HepG2 (cell line): Measurements from ENCODE around the gene CEP57L1. TPM values are rescaled to one million over a fixed set of nuclear protein-coding genes. Genes with fewer than 3 reads are reported as not detected.

Source experiments
- GABPA ChIP-seq, 2 experiments: IDR thresholded peaks; 2 replicates each; pipeline ENCODE4 v1.6.1; 2011 to 2016; ENCODE audit warnings: low read depth in 2 of 2, low read length in 1 of 2, missing biosample characterization in 1 of 2, missing genetic modification characterization in 1 of 2
- GPN1 ChIP-seq: sonication (generic); formaldehyde crosslinking; IDR thresholded peaks from 2 replicates; pipeline ENCODE4 v1.5.1; 2020; ENCODE audit warnings: missing genetic modification reagents, borderline replicate concordance
- KLF12 ChIP-seq: sonication (generic); formaldehyde crosslinking; IDR thresholded peaks from 2 replicates; pipeline ENCODE4 v1.4.0; 2020; ENCODE audit warnings: missing genetic modification reagents, borderline replicate concordance
- MAF1 ChIP-seq: sonication (generic); formaldehyde crosslinking; IDR thresholded peaks from 2 replicates; pipeline ENCODE4 v1.5.0; 2020; ENCODE audit warnings: missing genetic modification reagents, borderline replicate concordance
- NONO ChIP-seq, 2 experiments: fragments of 450-650 bp in 1 of 2; sonication (generic) in 1 of 2; formaldehyde crosslinking in 1 of 2; IDR thresholded peaks in 1 of 2; conservative IDR thresholded peaks in 1 of 2; 2 replicates each; pipeline versions ENCODE4 v1.6.1 to v1.8.0; 2017 to 2022; ENCODE audit warnings: mild to moderate bottlenecking in 1 of 2, missing genetic modification reagents in 1 of 2, moderate library complexity in 1 of 2
- SNRNP70 ChIP-seq: fragments of 200-400 bp; formaldehyde crosslinking; IDR thresholded peaks from 2 replicates; pipeline ENCODE4 v1.6.1; 2017; ENCODE audit warnings: mild to moderate bottlenecking, low read depth, low read length, moderate library complexity
- ZNF30 ChIP-seq: sonication (generic); formaldehyde crosslinking; IDR thresholded peaks from 2 replicates; pipeline ENCODE4 v1.5.0; 2020; ENCODE audit warnings: mild to moderate bottlenecking, missing genetic modification reagents
- ZNF451 ChIP-seq: sonication (generic); formaldehyde crosslinking; IDR thresholded peaks from 2 replicates; pipeline ENCODE4 v1.5.0; 2020; ENCODE audit warnings: mild to moderate bottlenecking, missing genetic modification reagents
- ZNF788 ChIP-seq: sonication (generic); formaldehyde crosslinking; IDR thresholded peaks from 2 replicates; pipeline ENCODE4 v1.5.0; 2020; ENCODE audit warnings: mild to moderate bottlenecking, missing genetic modification reagents, borderline replicate concordance
- polyA plus RNA-seq, 8 experiments: library from polyadenylated mRNA; depleted of rRNA in 3 of 8; stranded (reverse) in 7 of 8; unstranded in 1 of 8; fragments of >200 nt; fragmentation: Illumina TruSeq in 4 of 8; extraction: Trizol in 4 of 8; gene quantifications; 2 replicates each; pipeline versions ENCODE4 v1.2.1 to v1.2.3, GENCODE V29; 2011 to 2016; ENCODE audit warnings: low read depth in 4 of 8, missing spikeins in 1 of 8, mixed read lengths in 1 of 8; ENCODE audit not compliant: insufficient read depth in 1 of 8
- total RNA-seq, 5 experiments: library from RNA; depleted of rRNA; stranded (reverse); fragments of >200 nt; fragmentation: Illumina TruSeq; extraction: Trizol; gene quantifications; 2 replicates each; pipeline ENCODE4 v1.2.3, GENCODE V29; 2016; ENCODE audit warnings: low read depth in 1 of 5
- TF ChIP-seq, protein P1 (sequence below): sonication (generic); formaldehyde crosslinking; IDR thresholded peaks from 2 replicates; pipeline ENCODE4 v1.8.0; 2022; ENCODE audit warnings: low read depth, missing genetic modification reagents
- TF ChIP-seq, protein P2 (sequence below): sonication (generic); formaldehyde crosslinking; IDR thresholded peaks from 2 replicates; pipeline ENCODE4 v1.4.0; 2020; ENCODE audit warnings: missing genetic modification reagents
- TF ChIP-seq, protein P3 (sequence below): sonication (generic); formaldehyde crosslinking; IDR thresholded peaks from 2 replicates; pipeline ENCODE4 v1.5.1; 2020; ENCODE audit warnings: mild to moderate bottlenecking, moderate library complexity, missing genetic modification reagents
- TF ChIP-seq, protein P4 (sequence below): sonication (generic); formaldehyde crosslinking; IDR thresholded peaks from 2 replicates; pipeline ENCODE4 v1.8.0; 2022; ENCODE audit warnings: mild to moderate bottlenecking, missing genetic modification reagents; ENCODE audit not compliant: insufficient replicate concordance
- TF ChIP-seq, protein P5 (sequence below): sonication (generic); formaldehyde crosslinking; conservative IDR thresholded peaks from 2 replicates; pipeline ENCODE4 v1.8.0; 2022; ENCODE audit warnings: mild to moderate bottlenecking, moderate library complexity, missing genetic modification reagents

Gene CEP57L1
- total and polyA plus RNA-seq, 2 of the 13 experiments (the other 11 are each of a cell fraction or from before 2014, with no cell fraction given) = 7.7 to 15.5 TPM

DNA sequence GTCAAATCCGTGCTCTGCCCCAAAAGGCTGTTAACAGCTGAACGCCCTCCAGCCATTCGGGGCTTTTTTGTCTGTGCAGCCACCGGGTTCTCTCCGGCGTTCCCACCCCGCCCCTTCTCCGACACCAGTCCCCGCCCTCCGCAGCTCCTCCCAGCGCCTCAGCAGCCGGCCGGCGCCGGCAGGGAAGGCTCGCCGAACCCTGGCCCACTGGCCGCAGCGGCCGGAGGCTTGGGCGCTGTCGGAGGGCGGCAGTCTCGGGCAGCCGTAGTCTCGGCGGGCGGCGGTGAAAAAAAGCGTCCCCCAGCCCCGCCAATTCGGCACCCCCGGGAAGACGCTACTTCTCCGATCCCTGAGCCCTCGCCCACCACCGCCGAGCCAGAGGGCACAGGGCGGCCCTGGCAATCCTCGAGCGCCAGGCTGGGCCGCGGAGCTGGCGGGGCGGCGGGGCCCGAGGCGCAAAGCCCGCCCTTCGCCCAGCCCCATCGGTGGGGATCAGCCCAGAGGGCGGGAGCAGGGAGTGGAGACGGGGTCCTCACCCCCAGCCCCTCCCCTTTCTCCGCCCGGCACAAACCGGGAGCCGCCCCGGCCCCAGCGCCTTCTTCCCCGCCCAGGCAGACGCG is 781 bp upstream of the CEP57L1 start, which contains the start of gene SESN1 (continued):
- TF ChIP-seq, protein P1, sequence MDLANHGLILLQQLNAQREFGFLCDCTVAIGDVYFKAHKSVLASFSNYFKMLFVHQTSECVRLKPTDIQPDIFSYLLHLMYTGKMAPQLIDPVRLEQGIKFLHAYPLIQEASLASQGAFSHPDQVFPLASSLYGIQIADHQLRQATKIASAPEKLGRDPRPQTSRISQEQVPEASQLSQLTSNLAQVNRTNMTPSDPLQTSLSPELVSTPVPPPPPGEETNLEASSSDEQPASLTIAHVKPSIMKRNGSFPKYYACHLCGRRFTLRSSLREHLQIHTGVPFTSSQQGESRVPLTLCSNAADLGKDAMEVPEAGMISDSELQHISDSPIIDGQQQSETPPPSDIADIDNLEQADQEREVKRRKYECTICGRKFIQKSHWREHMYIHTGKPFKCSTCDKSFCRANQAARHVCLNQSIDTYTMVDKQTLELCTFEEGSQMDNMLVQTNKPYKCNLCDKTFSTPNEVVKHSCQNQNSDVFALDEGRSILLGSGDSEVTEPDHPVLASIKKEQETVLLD (CRISPR knock-in tag) = 0 out of 2 replicates have a peak, but pooled peaks have one; percentile 32
- TF ChIP-seq ZNF451 (0 out of 2 replicates have a peak, but pooled peaks have one; percentile 28), SNRNP70 (no peak), MAF1 (CRISPR knock-in tag) (peak; percentile 72; the same call in 1 of the 2 replicates), GPN1 (CRISPR knock-in tag) (no peak), ZNF30 (CRISPR knock-in tag) (no peak), GABPA (IDR thresholded peaks at IDR 0.05; ENCODE audit: low read depth, low read length) (no peak), GABPA (CRISPR knock-in tag; IDR thresholded peaks at IDR 0.05; ENCODE audit: low read depth) (no peak), ZNF788 (CRISPR knock-in tag) (peak; percentile 82; the same call in 1 of the 2 replicates), NONO (IDR thresholded peaks at IDR 0.05) (no peak), NONO (CRISPR knock-in tag; conservative IDR thresholded peaks at IDR 0.05) (peak; percentile 75), KLF12 (CRISPR knock-in tag) (peak; percentile 46; the same call in 1 of the 2 replicates)
- TF ChIP-seq, protein P2, sequence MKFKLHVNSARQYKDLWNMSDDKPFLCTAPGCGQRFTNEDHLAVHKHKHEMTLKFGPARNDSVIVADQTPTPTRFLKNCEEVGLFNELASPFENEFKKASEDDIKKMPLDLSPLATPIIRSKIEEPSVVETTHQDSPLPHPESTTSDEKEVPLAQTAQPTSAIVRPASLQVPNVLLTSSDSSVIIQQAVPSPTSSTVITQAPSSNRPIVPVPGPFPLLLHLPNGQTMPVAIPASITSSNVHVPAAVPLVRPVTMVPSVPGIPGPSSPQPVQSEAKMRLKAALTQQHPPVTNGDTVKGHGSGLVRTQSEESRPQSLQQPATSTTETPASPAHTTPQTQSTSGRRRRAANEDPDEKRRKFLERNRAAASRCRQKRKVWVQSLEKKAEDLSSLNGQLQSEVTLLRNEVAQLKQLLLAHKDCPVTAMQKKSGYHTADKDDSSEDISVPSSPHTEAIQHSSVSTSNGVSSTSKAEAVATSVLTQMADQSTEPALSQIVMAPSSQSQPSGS (CRISPR knock-in tag) = 0 out of 2 replicates have a peak, but pooled peaks have one; percentile 37
- TF ChIP-seq, protein P3, sequence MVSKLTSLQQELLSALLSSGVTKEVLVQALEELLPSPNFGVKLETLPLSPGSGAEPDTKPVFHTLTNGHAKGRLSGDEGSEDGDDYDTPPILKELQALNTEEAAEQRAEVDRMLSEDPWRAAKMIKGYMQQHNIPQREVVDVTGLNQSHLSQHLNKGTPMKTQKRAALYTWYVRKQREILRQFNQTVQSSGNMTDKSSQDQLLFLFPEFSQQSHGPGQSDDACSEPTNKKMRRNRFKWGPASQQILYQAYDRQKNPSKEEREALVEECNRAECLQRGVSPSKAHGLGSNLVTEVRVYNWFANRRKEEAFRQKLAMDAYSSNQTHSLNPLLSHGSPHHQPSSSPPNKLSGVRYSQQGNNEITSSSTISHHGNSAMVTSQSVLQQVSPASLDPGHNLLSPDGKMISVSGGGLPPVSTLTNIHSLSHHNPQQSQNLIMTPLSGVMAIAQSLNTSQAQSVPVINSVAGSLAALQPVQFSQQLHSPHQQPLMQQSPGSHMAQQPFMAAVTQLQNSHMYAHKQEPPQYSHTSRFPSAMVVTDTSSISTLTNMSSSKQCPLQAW (CRISPR knock-in tag) = 0 out of 2 replicates have a peak, but pooled peaks have one; percentile 62
- TF ChIP-seq, protein P4, sequence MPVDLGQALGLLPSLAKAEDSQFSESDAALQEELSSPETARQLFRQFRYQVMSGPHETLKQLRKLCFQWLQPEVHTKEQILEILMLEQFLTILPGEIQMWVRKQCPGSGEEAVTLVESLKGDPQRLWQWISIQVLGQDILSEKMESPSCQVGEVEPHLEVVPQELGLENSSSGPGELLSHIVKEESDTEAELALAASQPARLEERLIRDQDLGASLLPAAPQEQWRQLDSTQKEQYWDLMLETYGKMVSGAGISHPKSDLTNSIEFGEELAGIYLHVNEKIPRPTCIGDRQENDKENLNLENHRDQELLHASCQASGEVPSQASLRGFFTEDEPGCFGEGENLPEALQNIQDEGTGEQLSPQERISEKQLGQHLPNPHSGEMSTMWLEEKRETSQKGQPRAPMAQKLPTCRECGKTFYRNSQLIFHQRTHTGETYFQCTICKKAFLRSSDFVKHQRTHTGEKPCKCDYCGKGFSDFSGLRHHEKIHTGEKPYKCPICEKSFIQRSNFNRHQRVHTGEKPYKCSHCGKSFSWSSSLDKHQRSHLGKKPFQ = peak; percentile 92
- TF ChIP-seq, protein P5, sequence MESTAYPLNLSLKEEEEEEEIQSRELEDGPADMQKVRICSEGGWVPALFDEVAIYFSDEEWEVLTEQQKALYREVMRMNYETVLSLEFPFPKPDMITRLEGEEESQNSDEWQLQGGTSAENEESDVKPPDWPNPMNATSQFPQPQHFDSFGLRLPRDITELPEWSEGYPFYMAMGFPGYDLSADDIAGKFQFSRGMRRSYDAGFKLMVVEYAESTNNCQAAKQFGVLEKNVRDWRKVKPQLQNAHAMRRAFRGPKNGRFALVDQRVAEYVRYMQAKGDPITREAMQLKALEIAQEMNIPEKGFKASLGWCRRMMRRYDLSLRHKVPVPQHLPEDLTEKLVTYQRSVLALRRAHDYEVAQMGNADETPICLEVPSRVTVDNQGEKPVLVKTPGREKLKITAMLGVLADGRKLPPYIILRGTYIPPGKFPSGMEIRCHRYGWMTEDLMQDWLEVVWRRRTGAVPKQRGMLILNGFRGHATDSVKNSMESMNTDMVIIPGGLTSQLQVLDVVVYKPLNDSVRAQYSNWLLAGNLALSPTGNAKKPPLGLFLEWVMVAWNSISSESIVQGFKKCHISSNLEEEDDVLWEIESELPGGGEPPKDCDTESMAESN (CRISPR knock-in tag) = 0 out of 2 replicates have a peak, but pooled peaks have one; percentile 37
